ENCODE data around the gene FIG4. TPM values are rescaled to one million over a fixed set of nuclear protein-coding genes. Genes with fewer than 3 reads are reported as not detected.

FIG4 gene
- total and polyA plus RNA-seq, 2 experiments from 2014 or later: 8.0 to 10.9 TPM

DNA sequence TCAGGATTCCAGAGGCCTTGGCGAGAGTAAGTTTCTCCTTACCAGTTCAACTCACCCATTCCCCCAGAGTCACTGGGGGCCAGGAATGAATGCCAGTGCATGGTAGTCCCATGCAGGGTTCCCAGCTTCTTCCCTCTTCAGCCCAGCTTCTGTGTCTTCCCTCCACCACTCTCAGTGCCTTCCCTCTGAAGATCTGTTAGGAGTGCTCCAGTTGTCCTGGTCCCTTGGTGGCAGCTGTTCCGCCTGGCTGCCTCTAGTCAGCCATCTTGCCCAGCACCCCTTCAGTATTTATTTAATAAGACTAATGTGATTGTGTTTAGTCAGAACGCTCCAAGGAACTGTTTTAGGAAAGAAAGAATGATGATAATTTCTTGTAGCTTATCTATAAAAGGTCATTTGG lies 23.1 kb downstream of the FIG4 start:
- no peaks in the 10 kb centered on the region for H3K9me2 ChIP-seq (replicated peaks; ENCODE audit: insufficient read depth)
- H4K20me1 ChIP-seq (ENCODE audit: insufficient read depth, poor library complexity, severe bottlenecking): no peaks in the 10 kb centered on the region
- no peak overlapping the region for H3K4me2 ChIP-seq
- H3K27me3 ChIP-seq: no peaks in the 10 kb centered on the region
- no peak overlapping the region for H3K4me3 ChIP-seq
- H2AFZ ChIP-seq: no peak overlapping the region
- peaks cover 24% of the 10 kb centered on the region for H3K79me2 ChIP-seq
- no peaks in the 10 kb centered on the region for H3K9me3 ChIP-seq (ENCODE audit: low read depth)
- WGBS (ENCODE audit: low lambda C conversion rate, missing lambda C conversion rate): 88% methylated on average over 3 of the region's 3 CpGs
- H3K36me3 ChIP-seq (replicated peaks; ENCODE audit: insufficient read depth, low read depth): no peaks in the 10 kb centered on the region
- H3K4me1 ChIP-seq (ENCODE audit: insufficient read depth): no peaks in the 10 kb centered on the region
- no peak overlapping the region for H3K27ac ChIP-seq
- TF ChIP-seq, protein P1, sequence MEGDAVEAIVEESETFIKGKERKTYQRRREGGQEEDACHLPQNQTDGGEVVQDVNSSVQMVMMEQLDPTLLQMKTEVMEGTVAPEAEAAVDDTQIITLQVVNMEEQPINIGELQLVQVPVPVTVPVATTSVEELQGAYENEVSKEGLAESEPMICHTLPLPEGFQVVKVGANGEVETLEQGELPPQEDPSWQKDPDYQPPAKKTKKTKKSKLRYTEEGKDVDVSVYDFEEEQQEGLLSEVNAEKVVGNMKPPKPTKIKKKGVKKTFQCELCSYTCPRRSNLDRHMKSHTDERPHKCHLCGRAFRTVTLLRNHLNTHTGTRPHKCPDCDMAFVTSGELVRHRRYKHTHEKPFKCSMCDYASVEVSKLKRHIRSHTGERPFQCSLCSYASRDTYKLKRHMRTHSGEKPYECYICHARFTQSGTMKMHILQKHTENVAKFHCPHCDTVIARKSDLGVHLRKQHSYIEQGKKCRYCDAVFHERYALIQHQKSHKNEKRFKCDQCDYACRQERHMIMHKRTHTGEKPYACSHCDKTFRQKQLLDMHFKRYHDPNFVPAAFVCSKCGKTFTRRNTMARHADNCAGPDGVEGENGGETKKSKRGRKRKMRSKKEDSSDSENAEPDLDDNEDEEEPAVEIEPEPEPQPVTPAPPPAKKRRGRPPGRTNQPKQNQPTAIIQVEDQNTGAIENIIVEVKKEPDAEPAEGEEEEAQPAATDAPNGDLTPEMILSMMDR (IDR thresholded peaks at IDR 0.05; ENCODE audit: poor library complexity): no peak
- TF ChIP-seq EZH2phosphoT487 (IDR thresholded peaks at IDR 0.05; ENCODE audit: low read depth, severe bottlenecking, unreplicated experiment) (no peak), EZH2 (IDR thresholded peaks at IDR 0.05; ENCODE audit: borderline replicate concordance) (no peak)
- no peak for DNase-seq (ENCODE audit: low spot score)

DNA sequence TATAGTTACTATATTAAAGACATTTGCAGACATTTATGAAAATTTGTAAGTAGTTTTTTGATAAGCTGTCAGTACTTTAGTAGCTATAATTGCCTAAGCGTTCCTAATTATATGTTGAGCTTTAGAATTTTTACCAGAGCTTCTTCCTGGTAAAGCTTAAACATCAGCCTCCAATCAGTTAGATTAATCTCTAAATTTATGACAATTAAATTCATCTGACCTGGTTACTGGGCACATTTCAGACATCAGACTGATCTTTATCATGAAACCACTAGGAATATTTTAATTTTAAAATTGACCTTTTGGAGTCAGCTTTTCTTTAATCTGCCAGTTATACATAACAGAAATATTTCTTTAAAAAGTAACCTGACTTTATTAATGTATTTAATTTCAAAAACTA lies 23.5 kb downstream of the FIG4 start:
- no peak for DNase-seq (ENCODE audit: low spot score)
- 84% methylated on average over 1 of the region's 1 CpG for WGBS (ENCODE audit: low lambda C conversion rate, missing lambda C conversion rate)
- Histone ChIP-seq H3K9me3 (ENCODE audit: low read depth) (no peaks in the 10 kb centered on the region), H3K9me2 (replicated peaks; ENCODE audit: insufficient read depth) (no peaks in the 10 kb centered on the region), H3K36me3 (replicated peaks; ENCODE audit: insufficient read depth, low read depth) (no peaks in the 10 kb centered on the region), H3K4me2 (no peak overlapping the region), H3K4me1 (ENCODE audit: insufficient read depth) (no peaks in the 10 kb centered on the region), H4K20me1 (ENCODE audit: insufficient read depth, poor library complexity, severe bottlenecking) (no peaks in the 10 kb centered on the region), H3K4me3 (no peak overlapping the region), H3K27me3 (no peaks in the 10 kb centered on the region), H2AFZ (no peak overlapping the region), H3K79me2 (peaks cover 21% of the 10 kb centered on the region), H3K27ac (no peak overlapping the region)
- no peak for TF ChIP-seq EZH2 (IDR thresholded peaks at IDR 0.05; ENCODE audit: borderline replicate concordance)
- TF ChIP-seq, protein P1 (IDR thresholded peaks at IDR 0.05; ENCODE audit: poor library complexity): no peak
- TF ChIP-seq EZH2phosphoT487 (IDR thresholded peaks at IDR 0.05; ENCODE audit: low read depth, severe bottlenecking, unreplicated experiment): no peak

DNA sequence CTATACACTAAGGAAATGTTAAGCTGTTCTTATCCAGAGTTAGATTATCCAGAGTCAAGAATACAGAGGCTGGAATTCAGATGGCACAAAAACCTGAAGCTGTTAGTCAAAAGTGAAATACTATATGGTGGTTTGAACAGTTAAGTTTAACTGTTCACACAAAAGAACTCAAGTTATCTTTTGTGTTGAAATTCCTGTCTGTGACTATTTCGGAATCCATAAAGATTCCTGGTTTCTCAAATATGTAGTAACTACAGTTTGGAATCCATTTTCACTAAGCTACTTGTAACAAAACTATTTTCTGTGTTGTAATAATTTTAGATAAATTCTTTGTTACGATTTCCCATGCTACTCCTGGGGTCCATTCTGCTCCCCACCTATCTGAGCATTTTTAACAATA lies 24.5 kb downstream of the FIG4 start:
- no peaks in the 10 kb centered on the region for H3K9me2 ChIP-seq (replicated peaks; ENCODE audit: insufficient read depth)
- 91% methylated on average over 2 of the region's 2 CpGs for WGBS (ENCODE audit: low lambda C conversion rate, missing lambda C conversion rate)
- no peak for DNase-seq (ENCODE audit: low spot score)

More for the DNA sequence above, 24.5 kb downstream of the FIG4 start:
- H2AFZ ChIP-seq: no peak overlapping the region
- H3K27me3 ChIP-seq: no peaks in the 10 kb centered on the region
- H3K36me3 ChIP-seq (replicated peaks; ENCODE audit: insufficient read depth, low read depth): no peaks in the 10 kb centered on the region
- H3K9me3 ChIP-seq (ENCODE audit: low read depth): no peaks in the 10 kb centered on the region
- H3K4me3 ChIP-seq: no peak overlapping the region
- H3K4me1 ChIP-seq (ENCODE audit: insufficient read depth): no peaks in the 10 kb centered on the region
- no peaks in the 10 kb centered on the region for H4K20me1 ChIP-seq (ENCODE audit: insufficient read depth, poor library complexity, severe bottlenecking)
- TF ChIP-seq EZH2phosphoT487 (IDR thresholded peaks at IDR 0.05; ENCODE audit: low read depth, severe bottlenecking, unreplicated experiment) (no peak), EZH2 (IDR thresholded peaks at IDR 0.05; ENCODE audit: borderline replicate concordance) (no peak)
- TF ChIP-seq, protein P1 (IDR thresholded peaks at IDR 0.05; ENCODE audit: poor library complexity): no peak
- H3K79me2 ChIP-seq: peaks cover 13% of the 10 kb centered on the region
- no peak overlapping the region for H3K27ac ChIP-seq
- H3K4me2 ChIP-seq: no peak overlapping the region
